GM18951 (cell line): ENCODE results near the gene GTPBP2.
"Not testable (repeated sequence)": the region's sequence is repeated elsewhere in the genome, so short reads cannot be mapped to it uniquely, and the experiment has no call there.

Experiments used
- POLR2A ChIP-seq: IDR thresholded peaks from 4 replicates; pipeline ENCODE4 v1.6.1; 2011; ENCODE audit warnings: mild to moderate bottlenecking; ENCODE audit not compliant: insufficient read length, insufficient read depth; ENCODE audit errors: extremely low read depth
- in situ Hi-C: fragments of 300-500 bp; cut with MboI; formaldehyde crosslinking; loops from one replicate; pipeline ENCODE4 v1.12.0; 2022; ENCODE audit warnings: low sequenced_read_pairs, mixed read lengths, inconsistent platforms; ENCODE audit not compliant: unreplicated experiment

The GTPBP2 gene

DNA sequence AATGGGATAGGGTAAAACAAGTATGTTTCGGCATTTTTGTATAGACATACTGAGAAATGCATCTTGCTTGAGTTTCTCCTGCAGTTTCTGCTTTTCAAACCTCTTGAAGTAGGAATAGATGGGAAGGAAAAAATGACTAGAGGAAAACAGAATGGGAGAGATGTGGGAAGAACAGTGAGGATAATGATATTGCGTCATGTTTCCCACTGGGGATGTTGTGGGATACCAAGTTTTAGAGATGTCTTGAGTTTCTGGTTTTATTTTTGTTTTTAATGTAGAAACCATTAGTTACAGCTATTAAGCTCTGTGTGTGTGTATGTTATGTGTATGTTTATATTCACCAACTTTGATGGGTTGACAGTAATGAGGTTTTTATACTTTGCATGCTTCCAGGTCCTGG, 28.5 kb downstream of the GTPBP2 start:
- no peak for TF ChIP-seq POLR2A
- in situ Hi-C loops: no loop called here

DNA sequence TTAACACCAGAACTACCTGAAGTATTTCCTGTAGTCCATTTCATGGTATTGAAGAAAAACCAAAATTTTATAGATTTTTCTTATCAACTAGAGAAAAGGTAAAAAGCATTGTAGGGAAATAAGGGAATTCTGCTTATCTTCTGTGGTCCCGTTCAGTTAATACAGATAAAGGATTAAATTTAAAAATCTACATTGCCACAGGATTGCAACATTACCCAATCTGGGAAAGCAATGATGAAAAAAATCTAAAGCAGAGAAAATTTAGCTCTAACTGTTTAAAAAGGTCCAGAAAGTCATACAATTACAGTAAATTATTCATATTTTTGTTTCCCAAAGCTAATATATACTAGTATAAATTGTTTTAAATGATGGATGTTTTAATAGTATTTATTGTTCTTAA, 35.1 kb downstream of the GTPBP2 start:
- TF ChIP-seq POLR2A: no peak
- in situ Hi-C loops: no loop called here

DNA sequence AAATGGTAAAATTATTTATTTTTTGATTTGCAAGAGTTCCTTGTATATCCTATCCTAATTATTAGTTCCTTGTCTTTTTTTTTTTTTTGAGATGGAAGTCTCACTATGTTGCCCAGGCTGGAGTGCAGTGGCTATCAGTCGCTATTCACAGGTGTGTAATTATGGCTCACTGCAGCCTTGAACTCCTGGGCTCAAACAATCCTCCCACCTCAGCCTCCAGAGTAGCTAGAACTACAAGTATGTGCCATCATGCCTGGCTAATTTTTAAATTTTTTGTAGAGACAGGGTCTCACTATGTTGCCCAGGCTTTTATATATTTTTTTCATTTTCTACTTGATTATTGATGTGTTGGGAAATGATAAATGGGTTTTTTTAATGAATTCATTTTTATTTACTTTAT, 39.5 kb downstream of the GTPBP2 start:
- in situ Hi-C loops: not testable (repeated sequence)

- no peak for TF ChIP-seq POLR2A
- in situ Hi-C loops: no loop called here
These were observed 40.9 kb downstream of the GTPBP2 start for GRCh38 chr6:43588194-43588593.

- in situ Hi-C loops: no loop called here
- TF ChIP-seq POLR2A: no peak
These were observed 44.0 kb downstream of the GTPBP2 start for GRCh38 chr6:43584892-43585570.

DNA sequence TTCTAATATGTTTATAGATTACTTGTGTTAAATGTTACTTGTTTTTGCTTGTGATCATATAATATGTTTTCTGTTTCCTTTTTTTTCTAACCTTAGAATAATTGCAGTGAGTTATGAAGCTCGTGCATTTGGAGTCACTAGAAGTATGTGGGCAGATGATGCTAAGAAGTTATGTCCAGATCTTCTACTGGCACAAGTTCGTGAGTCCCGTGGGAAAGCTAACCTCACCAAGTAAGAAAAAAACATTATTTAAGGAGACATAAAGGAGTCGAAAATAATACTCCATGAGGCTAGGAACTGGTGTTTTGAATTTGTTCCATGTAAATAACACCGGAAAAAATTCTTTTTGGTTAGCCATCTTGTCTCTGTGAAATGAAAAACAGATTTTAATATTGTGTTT, 46.2 kb downstream of the GTPBP2 start:
- in situ Hi-C loops: no loop called here
- TF ChIP-seq POLR2A: no peak

- TF ChIP-seq POLR2A: no peak
- in situ Hi-C loops: no loop called here
These were observed 49.9 kb downstream of the GTPBP2 start for GRCh38 chr6:43579171-43579570.

DNA sequence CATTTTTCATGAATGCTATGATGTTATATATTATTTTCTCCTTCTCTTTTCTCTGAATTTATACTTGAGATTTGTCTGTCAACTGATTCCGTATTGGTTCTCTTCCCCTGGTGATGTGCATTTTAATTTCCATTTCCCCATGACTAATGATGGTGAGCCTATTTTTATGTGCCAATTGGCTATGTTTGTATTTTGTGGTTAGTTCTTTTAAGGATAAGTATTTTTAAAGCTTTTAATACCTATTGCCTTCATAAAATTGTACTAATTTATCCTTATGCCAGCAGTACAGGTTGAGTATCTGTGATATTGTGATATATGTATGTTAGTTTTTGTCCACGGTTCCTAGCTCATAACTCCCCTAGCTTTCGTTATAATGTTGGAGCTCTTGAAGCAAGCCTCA, 50.3 kb downstream of the GTPBP2 start:
- in situ Hi-C loops: no loop called here
- no peak for TF ChIP-seq POLR2A

GRCh38 chr6:43575772-43576551, 53.1 kb downstream of the GTPBP2 start, which contains the start of the genes POLH and XPO5:
POLH (plus strand) TSS chr6:43576185; CDS start chr6:43582320, 6,135 bp downstream.
XPO5 (minus strand) TSS chr6:43576038; CDS start chr6:43575864, 174 bp downstream.
- in situ Hi-C loops: no loop called here
- TF ChIP-seq POLR2A: peak; percentile 100

GRCh38 chr6:43575105-43575771, 53.8 kb downstream of the GTPBP2 start:
- in situ Hi-C loops: no loop called here
- no peak for TF ChIP-seq POLR2A

DNA sequence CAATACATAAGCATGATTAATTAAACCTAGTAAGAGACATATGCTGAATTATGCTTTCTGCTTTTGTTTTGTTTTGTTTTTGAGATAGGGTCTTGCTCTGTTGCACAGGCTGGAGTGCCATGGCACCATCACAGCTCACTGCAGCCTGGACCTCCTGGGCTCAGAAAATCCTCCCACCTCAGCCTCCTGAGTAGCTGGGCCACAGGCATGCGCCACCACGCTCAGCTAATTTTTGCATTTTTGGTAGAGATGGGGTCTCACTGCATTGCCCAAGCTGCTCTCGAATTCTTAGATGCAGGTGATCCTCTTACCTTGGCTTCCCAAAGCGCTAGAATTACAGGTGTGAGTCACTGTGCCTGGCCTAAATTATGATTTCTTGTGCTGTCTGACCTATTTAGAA, 57.0 kb downstream of the GTPBP2 start:
- in situ Hi-C loops: no loop called here
- TF ChIP-seq POLR2A: no peak

GRCh38 chr6:43570876-43571441, 58.1 kb downstream of the GTPBP2 start:
- in situ Hi-C loops: no loop called here
- TF ChIP-seq POLR2A: no peak
